PFSK-1 (cell line): ENCODE measurements around the gene MUCL3.

Experiments
- POLR2AphosphoS5 ChIP-seq: IDR thresholded peaks from 2 replicates; pipeline ENCODE4 v1.6.1; 2012; ENCODE audit warnings: low read depth, mild to moderate bottlenecking, control low read depth, low read length, moderate library complexity
- SIN3A ChIP-seq: IDR thresholded peaks from 2 replicates; pipeline ENCODE4 v1.6.1; 2012; ENCODE audit warnings: mild to moderate bottlenecking, low read length, moderate library complexity, borderline replicate concordance; ENCODE audit not compliant: insufficient read depth
- TAF1 ChIP-seq: IDR thresholded peaks from 2 replicates; pipeline ENCODE4 v1.6.1; 2012; ENCODE audit warnings: low read length, control low read depth, borderline replicate concordance; ENCODE audit not compliant: insufficient read depth
- TF ChIP-seq, protein P1 (sequence below), 2 experiments: IDR thresholded peaks; 2 replicates each; pipeline versions ENCODE4 v1.6.1 to v1.8.0; 2011 to 2012; ENCODE audit warnings: low read depth in 2 of 2, low read length in 2 of 2, control low read depth in 1 of 2, inconsistent platforms in 1 of 2, mild to moderate bottlenecking in 1 of 2, moderate library complexity in 1 of 2; ENCODE audit not compliant: insufficient read depth in 1 of 2

DNA sequence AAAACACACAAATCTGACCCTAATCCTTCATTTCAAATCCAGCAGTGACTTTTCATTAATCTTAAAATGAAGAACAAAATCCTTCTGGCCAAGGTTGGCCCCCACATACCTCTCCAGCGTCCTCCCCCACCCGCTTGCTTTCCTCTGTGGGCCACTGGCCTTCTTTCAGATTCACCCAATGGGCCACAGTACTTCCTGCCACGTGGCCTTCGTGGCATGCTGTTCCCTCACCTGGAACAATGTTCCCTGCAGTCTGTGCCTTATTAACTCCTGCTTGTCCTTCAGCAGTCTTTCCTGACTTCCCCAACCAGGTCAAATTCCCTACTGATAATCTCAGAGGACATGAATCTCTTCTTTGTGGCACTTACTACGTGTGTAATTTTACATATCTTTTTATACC is 38.1 kb upstream of the MUCL3 start:
- no peak for TF ChIP-seq TAF1
- TF ChIP-seq, protein P1, sequence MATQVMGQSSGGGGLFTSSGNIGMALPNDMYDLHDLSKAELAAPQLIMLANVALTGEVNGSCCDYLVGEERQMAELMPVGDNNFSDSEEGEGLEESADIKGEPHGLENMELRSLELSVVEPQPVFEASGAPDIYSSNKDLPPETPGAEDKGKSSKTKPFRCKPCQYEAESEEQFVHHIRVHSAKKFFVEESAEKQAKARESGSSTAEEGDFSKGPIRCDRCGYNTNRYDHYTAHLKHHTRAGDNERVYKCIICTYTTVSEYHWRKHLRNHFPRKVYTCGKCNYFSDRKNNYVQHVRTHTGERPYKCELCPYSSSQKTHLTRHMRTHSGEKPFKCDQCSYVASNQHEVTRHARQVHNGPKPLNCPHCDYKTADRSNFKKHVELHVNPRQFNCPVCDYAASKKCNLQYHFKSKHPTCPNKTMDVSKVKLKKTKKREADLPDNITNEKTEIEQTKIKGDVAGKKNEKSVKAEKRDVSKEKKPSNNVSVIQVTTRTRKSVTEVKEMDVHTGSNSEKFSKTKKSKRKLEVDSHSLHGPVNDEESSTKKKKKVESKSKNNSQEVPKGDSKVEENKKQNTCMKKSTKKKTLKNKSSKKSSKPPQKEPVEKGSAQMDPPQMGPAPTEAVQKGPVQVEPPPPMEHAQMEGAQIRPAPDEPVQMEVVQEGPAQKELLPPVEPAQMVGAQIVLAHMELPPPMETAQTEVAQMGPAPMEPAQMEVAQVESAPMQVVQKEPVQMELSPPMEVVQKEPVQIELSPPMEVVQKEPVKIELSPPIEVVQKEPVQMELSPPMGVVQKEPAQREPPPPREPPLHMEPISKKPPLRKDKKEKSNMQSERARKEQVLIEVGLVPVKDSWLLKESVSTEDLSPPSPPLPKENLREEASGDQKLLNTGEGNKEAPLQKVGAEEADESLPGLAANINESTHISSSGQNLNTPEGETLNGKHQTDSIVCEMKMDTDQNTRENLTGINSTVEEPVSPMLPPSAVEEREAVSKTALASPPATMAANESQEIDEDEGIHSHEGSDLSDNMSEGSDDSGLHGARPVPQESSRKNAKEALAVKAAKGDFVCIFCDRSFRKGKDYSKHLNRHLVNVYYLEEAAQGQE (IDR thresholded peaks at IDR 0.05; ENCODE audit: insufficient read depth in 1 of 2, low read depth in 2 of 2, low read length in 2 of 2), result no peak
- no peak for TF ChIP-seq SIN3A
- TF ChIP-seq POLR2AphosphoS5, result no peak
